Right lobe of liver (tissue), 4 donors: ENCODE data around the gene WDR27.

Experiments used
- CTCF ChIP-seq, 4 donors: fragments of 200-600 bp in 3 of 4; fragments of 450-650 bp in 1 of 4; IDR thresholded peaks; one replicate each; pipeline versions ENCODE4 v1.5.1 to v1.8.0; 2016 to 2022; ENCODE audit warnings: antibody characterized with exemption in 4 of 4, mild to moderate bottlenecking in 2 of 4
- POLR2A ChIP-seq: fragments of 450-650 bp; IDR thresholded peaks from one replicate; pipeline ENCODE4 v1.6.1; 2017; ENCODE audit warnings: antibody characterized with exemption, mild to moderate bottlenecking
- donor health status: DM: no; HTN: no; CAD: no.
- donor health status: DM: no; HTN: no; CAD: no.
- donor health status: DM: no; HTN: yes; CAD: no.

DNA sequence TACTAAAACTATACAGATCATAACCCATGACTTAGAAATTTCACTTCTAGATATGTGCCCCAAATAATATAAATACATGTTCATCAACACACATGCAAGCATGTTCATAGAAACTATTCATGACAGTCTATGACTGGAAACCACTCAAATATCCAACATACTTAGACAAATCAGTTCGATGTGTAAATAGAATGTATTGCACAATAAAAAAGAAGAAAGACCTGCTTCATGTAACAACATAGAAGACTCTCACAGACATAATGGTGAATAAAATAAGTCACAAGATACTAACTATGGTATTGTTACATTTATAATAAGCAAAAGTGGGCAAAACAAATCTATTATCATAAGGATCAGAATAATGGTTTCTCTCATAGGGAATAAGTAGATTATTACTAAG, 284.7 kb downstream of the WDR27 start:
- TF ChIP-seq CTCF (IDR thresholded peaks at IDR 0.05) (no peak), POLR2A (no peak)
